Coronary artery (tissue), 2 donors: ENCODE measurements around the gene LRRC4.

ENCODE experiments used
- DNase-seq: peaks from one replicate; pipeline ENCODE4 v3.0.0-alpha.2; 2017; ENCODE audit warnings: low spot score
- H3K27ac ChIP-seq, 2 donors: fragments of 200-600 bp; sonication (generic); one replicate each; pipeline ENCODE4 v1.5.1; 2016 to 2019
- H3K4me3 ChIP-seq: fragments of 200-600 bp; sonication (generic); 2 replicates; pipeline ENCODE4 v1.5.1; 2016; ENCODE audit warnings: mild to moderate bottlenecking, moderate library complexity
- CTCF ChIP-seq: fragments of 200-600 bp; sonication (generic); IDR thresholded peaks from one replicate; pipeline ENCODE4 v1.5.1; 2019; ENCODE audit warnings: antibody characterized with exemption

LRRC4 gene

GRCh38 chr7:127981965-127982364, 49.3 kb downstream of the LRRC4 start:
- no peak for DNase-seq

GRCh38 chr7:127980901-127981300, 50.3 kb downstream of the LRRC4 start:
- H3K27ac ChIP-seq, result no peak overlapping the region
- DNase-seq, result no peak

More at GRCh38 chr7:127981965-127982364, 49.3 kb downstream of the LRRC4 start:
- Histone ChIP-seq H3K27ac (no peak overlapping the region), H3K4me3 (no peak overlapping the region)
- TF ChIP-seq CTCF, result no peak

GRCh38 chr7:127979728-127980126, 51.5 kb downstream of the LRRC4 start:
- no peak for TF ChIP-seq CTCF
- Histone ChIP-seq H3K27ac (no peak overlapping the region), H3K4me3 (no peak overlapping the region)
- no peak for DNase-seq

More at GRCh38 chr7:127980901-127981300, 50.3 kb downstream of the LRRC4 start:
- no peak overlapping the region for H3K4me3 ChIP-seq
- TF ChIP-seq CTCF, result no peak

DNA sequence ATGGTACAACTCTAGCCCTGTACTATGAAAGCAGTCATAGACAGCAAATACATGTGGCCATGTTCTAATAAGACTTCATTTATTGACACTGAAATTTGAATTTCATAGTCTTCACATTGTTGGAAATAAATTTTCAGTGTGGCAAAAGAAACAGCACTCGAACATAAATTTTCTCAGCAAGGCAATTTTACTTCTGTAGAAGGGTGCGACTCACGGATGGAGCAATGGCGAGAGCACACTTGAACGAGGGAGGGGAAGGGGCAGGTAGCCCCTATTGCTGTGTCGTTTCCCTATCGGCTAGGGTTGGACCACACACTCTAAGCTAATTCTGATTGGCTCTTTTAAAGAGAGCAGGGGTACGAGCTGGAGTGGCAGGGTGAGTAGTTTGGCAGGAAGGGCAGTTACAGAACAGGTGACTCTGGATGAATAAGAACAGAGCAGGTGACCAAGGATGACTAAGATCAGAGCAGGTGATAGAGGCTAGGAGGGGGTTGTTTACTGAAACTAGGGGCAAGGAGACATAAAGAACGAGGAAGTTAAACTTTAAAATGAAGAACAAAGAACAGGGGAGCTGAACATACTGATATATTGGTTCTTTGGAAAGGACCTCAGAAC, 52.0 kb downstream of the LRRC4 start:
- no peak for TF ChIP-seq CTCF
- no peak overlapping the region for H3K4me3 ChIP-seq
- no peak for DNase-seq
- no peak overlapping the region for H3K27ac ChIP-seq

GRCh38 chr7:127978421-127978820, 52.8 kb downstream of the LRRC4 start:
- H3K27ac ChIP-seq, result no peak overlapping the region
- no peak overlapping the region for H3K4me3 ChIP-seq
- no peak for DNase-seq
- no peak for TF ChIP-seq CTCF
